Glomerular endothelial cell (primary cell): ENCODE measurements around the gene LCE1B. TPM values are rescaled to one million over a fixed set of nuclear protein-coding genes. Genes with fewer than 3 reads are reported as not detected.

Source experiments
- DNase-seq: peaks from one replicate; pipeline ENCODE4 v3.0.0-alpha.2; 2011; ENCODE audit warnings: low read depth, low spot score; ENCODE audit errors: extremely low read depth
- total RNA-seq: library from RNA; depleted of rRNA; stranded (reverse); fragments of >200 nt; gene quantifications from 2 replicates; pipeline ENCODE4 v1.2.3, GENCODE V29; 2015

Gene LCE1B
- total RNA-seq, 1 donor from 2014 or later, result not detected

GRCh38 chr1:152860129-152860528 lies 48.4 kb downstream of the LCE1B start:
- no peak for DNase-seq

DNA sequence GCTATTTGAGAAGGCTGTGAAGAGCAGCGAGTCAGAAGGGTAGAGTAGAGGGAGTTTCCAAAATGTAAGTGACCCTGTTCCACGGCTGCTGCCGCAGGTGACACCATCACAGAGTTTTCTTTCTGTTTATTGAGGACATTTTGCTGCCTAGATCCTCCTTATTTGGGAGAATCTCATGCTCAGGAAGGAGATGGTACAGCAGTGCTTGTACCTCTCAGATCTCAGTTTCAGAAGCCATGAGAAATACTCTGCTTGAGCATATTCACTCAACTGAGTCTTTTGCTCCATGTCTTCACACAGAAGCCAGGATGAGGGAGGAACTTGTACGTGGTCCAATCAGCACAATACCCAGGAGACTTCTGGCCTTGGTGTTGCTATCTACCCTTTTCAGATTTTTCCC lies 49.6 kb downstream of the LCE1B start:
- no peak for DNase-seq

Other genes with a start within 250 kb of the LCE1B start
- not detected in 2 replicates for gene LCE3E, start 245.2 kb upstream of the LCE1B start, total RNA-seq
- not detected in 2 replicates for gene LCE3D, start 231.5 kb upstream of the LCE1B start, total RNA-seq
- not detected in 2 replicates for gene LCE3C, start 211.7 kb upstream of the LCE1B start, total RNA-seq
- gene LCE3B, start 198.2 kb upstream of the LCE1B start, total RNA-seq, result not detected in 2 replicates
- gene LCE3A, start 188.9 kb upstream of the LCE1B start, total RNA-seq, result not detected in 2 replicates
- not detected in 2 replicates for gene LCE2D, start 148.6 kb upstream of the LCE1B start, total RNA-seq
- not detected in 2 replicates for gene LCE2C, start 136.7 kb upstream of the LCE1B start, total RNA-seq
- not detected in 2 replicates for gene LCE2B, start 125.8 kb upstream of the LCE1B start, total RNA-seq
- not detected in 2 replicates for gene LCE2A, start 113.6 kb upstream of the LCE1B start, total RNA-seq
- gene LCE4A, start 103.8 kb upstream of the LCE1B start, total RNA-seq, result not detected in 2 replicates
- gene KPRP, start 53.9 kb upstream of the LCE1B start, total RNA-seq, result not detected in 2 replicates
- gene LCE1F, start 36.8 kb upstream of the LCE1B start, total RNA-seq, result not detected in 2 replicates
- not detected in 2 replicates for gene LCE1E, start 25.7 kb upstream of the LCE1B start, total RNA-seq
- gene LCE1D, start 15.2 kb upstream of the LCE1B start, total RNA-seq, result not detected in 2 replicates
- gene LCE1C, start 5.3 kb upstream of the LCE1B start, total RNA-seq, result not detected in 2 replicates
- not detected in 2 replicates for gene LCE1A, start 15.5 kb downstream of the LCE1B start, total RNA-seq
- gene LCE6A, start 30.9 kb downstream of the LCE1B start, total RNA-seq, result not detected in 2 replicates
- not detected in 2 replicates for gene LCE7A, start 48.0 kb downstream of the LCE1B start, total RNA-seq
- gene SMCP, start 66.4 kb downstream of the LCE1B start, total RNA-seq, result not detected in 2 replicates
- gene IVL, start 96.6 kb downstream of the LCE1B start, total RNA-seq, result not detected in 2 replicates
- gene SPRR5, start 135.2 kb downstream of the LCE1B start, total RNA-seq, result not detected in 2 replicates
- gene SPRR4, start 158.7 kb downstream of the LCE1B start, total RNA-seq, result not detected in 2 replicates
- not detected in 2 replicates for gene SPRR1A, start 172.1 kb downstream of the LCE1B start, total RNA-seq
- gene SPRR3, start 189.8 kb downstream of the LCE1B start, total RNA-seq, result not detected in 2 replicates
- gene SPRR1B, start 219.2 kb downstream of the LCE1B start, total RNA-seq, result not detected in 2 replicates
- gene SPRR2D, start 229.1 kb downstream of the LCE1B start, total RNA-seq, result not detected in 2 replicates
- gene SPRR2A, start 245.5 kb downstream of the LCE1B start, total RNA-seq, result not detected in 2 replicates